ENCODE results near the gene LRRFIP1.

- TF ChIP-seq CTCF (IDR thresholded peaks at IDR 0.05; ENCODE audit: low read depth, low read length) (no peak), EZH2phosphoT487 (IDR thresholded peaks at IDR 0.05; ENCODE audit: low read depth) (no peak)
Measured at GRCh38 chr2:237698358-237698694, 70.9 kb downstream of the LRRFIP1 start.
